Renal cortex interstitium (tissue), 11 donors: ENCODE results near the gene IL1RAPL1. TPM values are rescaled to one million over a fixed set of nuclear protein-coding genes. Genes with fewer than 3 reads are reported as not detected.
A peak's percentile ranks its signal among the peaks of the same experiment; 100 is the strongest.

Experiments
- DNase-seq, 11 donors: peaks; one replicate each; pipeline ENCODE4 v3.0.0-alpha.2; 2013; ENCODE audit warnings: low read depth in 9 of 11, low spot score in 4 of 11; ENCODE audit errors: extremely low read depth in 1 of 11
- polyA plus RNA-seq, 3 donors: library from polyadenylated mRNA; unstranded; fragments of 120-200 nt; gene quantifications; one replicate each; pipeline ENCODE4 v1.2.1, GENCODE V29; 2013; ENCODE audit not compliant: insufficient read length in 3 of 3

Gene IL1RAPL1
- polyA plus RNA-seq, 3 donors: 2.4 to 2.7 (median 2.6) TPM

GRCh38 chrX:29726811-29727210 is 1139.6 kb downstream of the IL1RAPL1 start:
- DNase-seq: no peak

- DNase-seq: no peak
These were observed 1141.4 kb downstream of the IL1RAPL1 start for GRCh38 chrX:29728639-29729038.

- no peak for DNase-seq
These were observed 1157.7 kb downstream of the IL1RAPL1 start for GRCh38 chrX:29744966-29745365.

GRCh38 chrX:29746326-29746725 is 1159.1 kb downstream of the IL1RAPL1 start:
- DNase-seq: no peak

- no peak for DNase-seq
These were observed 1174.8 kb downstream of the IL1RAPL1 start for GRCh38 chrX:29762006-29762405.

GRCh38 chrX:29775890-29776289 is 1188.6 kb downstream of the IL1RAPL1 start:
- no peak for DNase-seq

GRCh38 chrX:29787656-29788055 is 1200.4 kb downstream of the IL1RAPL1 start:
- DNase-seq: no peak

GRCh38 chrX:29788991-29789699 is 1201.9 kb downstream of the IL1RAPL1 start:
- DNase-seq: no peak

- no peak for DNase-seq
These were observed 1205.1 kb downstream of the IL1RAPL1 start for GRCh38 chrX:29792335-29792734.

- no peak for DNase-seq
These were observed 1209.9 kb downstream of the IL1RAPL1 start for GRCh38 chrX:29797156-29797555.

- no peak for DNase-seq
These were observed 1211.2 kb downstream of the IL1RAPL1 start for GRCh38 chrX:29798469-29798868.

GRCh38 chrX:29813174-29813573 is 1225.9 kb downstream of the IL1RAPL1 start:
- no peak for DNase-seq

- DNase-seq: no peak
These were observed 1237.1 kb downstream of the IL1RAPL1 start for GRCh38 chrX:29824176-29824906.

- DNase-seq: no peak
These were observed 1239.5 kb downstream of the IL1RAPL1 start for GRCh38 chrX:29826742-29827141.

GRCh38 chrX:29834311-29834710 is 1247.1 kb downstream of the IL1RAPL1 start:
- no peak for DNase-seq

GRCh38 chrX:29834764-29835163 is 1247.5 kb downstream of the IL1RAPL1 start:
- peak in 2 of 11 donors; percentile 27 to 30 for DNase-seq

- DNase-seq: no peak
These were observed 1254.5 kb downstream of the IL1RAPL1 start for GRCh38 chrX:29841750-29842149.

GRCh38 chrX:29842552-29842951 is 1255.3 kb downstream of the IL1RAPL1 start:
- DNase-seq: no peak

- DNase-seq: peak in 1 of 11 donors; percentile 13
These were observed 1264.8 kb downstream of the IL1RAPL1 start for GRCh38 chrX:29851857-29852605.

- DNase-seq: no peak
These were observed 1265.5 kb downstream of the IL1RAPL1 start for GRCh38 chrX:29852767-29853166.
